Activated CD4-positive, alpha-beta T cell treated with anti-CD3 and anti-CD28 coated beads, Interleukin-2, Interleukin-6, amounts not matched to agents 100 ng/mL and 50 ng/mL, durations not matched to agents 16 hours and 8 hours (primary cell): ENCODE data around the gene ACAD11.
A peak's percentile ranks its signal among the peaks of the same experiment; 100 is the strongest.

Experiments
- DNase-seq: peaks from one replicate; pipeline ENCODE4 v3.0.0-alpha.2; 2020

Gene ACAD11

DNA sequence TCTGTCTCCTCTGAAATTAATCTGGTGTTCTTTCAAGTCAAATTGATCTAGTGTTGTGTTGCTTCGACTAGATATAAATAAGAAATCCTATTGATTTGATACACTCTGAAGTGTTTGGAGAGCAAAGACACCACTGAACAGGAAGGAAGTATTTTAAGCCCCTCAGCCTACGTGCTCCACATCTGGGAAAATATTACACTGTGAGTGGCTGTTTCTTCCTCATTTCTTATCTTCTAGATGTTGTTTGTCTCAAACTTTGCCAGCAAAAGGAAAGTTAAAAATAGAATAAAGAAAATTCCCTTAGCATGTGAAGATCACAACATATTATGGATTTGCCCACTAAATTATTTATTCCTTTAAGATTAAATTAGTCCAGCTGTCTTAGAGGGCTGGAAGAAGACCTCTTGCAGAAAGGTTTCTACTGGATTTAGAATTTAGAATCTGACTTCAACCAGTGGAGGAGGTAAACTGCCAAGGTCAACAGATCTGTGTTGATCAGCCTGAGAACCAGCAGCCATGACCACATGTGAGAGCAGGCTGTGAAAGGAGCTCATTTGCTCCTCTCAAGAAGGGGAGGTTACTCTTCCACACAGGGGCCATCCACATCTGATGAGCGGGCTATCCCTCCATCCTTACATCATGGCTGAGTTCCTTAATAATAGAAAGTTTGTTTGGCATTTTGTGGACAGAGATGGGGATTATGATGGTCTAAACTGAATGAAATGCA lies 108.9 kb downstream of the ACAD11 start:
- DNase-seq: no peak

DNA sequence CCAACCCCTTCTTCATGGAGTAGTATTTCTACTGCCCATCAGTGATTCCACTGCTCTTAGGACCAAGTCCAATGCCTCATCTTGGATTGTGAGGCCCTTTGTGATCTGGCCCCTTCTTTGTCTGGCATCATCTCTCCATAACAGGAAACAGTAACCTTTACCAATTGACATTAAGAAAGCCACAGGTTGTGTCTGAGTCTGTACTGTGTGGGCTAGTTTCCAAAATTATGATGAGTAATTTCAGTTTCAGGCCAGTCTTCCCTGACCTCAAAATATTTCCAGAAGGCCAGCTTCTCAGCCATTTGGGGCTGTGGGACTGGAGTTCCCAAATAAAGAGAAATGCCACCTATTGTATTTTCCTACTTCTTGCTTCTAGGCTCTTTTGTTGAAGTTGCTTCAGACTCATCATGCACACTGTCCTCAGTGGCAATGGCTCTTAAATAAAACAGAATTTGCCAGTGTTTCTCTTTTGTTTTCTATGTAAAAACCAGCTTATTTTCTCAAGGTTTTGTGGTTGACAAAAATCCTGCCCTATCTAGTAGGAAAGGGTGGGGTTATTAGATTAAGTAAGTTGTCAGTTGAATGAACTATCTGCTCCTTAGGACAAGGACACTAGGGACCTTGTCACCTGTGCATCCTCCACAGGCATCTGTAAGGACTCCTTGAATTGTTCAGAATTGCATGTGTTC lies 109.6 kb downstream of the ACAD11 start:
- peak; percentile 23 for DNase-seq

DNA sequence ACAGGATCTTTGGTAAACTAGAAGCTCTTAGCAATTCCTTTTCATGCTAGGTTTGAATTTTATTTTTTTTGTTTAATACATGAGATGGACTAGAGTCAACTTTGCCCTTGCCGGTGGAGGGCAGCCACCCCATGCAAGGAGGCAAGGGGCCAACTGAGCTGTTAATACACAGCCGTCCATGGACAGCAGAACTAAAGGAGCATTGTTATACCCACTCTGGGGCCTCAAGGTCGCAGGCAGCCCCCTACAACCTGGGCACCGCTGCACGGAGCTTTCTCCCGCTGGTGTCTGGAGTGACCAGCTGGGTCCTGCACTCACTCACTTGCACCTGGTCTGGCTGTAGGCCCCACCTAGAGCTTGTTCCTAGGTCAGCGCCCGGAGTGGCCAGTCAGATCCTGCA lies 110.4 kb downstream of the ACAD11 start:
- no peak for DNase-seq

GRCh38 chr3:132545471-132545870 lies 114.1 kb downstream of the ACAD11 start:
- no peak for DNase-seq

DNA sequence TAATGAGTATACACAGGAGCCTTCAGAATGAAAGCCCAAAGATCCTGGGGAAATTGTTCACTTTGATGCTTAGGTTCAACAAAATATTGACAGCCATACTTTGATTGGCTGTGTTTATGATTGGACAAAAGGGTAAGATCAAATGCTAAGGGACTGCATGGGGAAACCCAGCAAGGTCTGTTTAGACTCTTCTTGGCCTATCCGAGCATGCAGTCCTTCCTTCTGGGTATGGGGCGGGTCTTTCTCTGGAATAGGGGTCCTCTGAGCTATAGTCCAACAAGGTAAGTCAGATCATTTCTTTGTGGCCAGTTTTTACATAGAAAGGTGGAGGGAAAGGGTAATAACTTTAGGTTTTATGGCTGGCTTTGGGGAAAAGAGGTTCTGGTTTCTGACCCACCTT lies 115.5 kb downstream of the ACAD11 start:
- no peak for DNase-seq

GRCh38 chr3:132543011-132543739 lies 116.4 kb downstream of the ACAD11 start:
- DNase-seq: no peak

DNA sequence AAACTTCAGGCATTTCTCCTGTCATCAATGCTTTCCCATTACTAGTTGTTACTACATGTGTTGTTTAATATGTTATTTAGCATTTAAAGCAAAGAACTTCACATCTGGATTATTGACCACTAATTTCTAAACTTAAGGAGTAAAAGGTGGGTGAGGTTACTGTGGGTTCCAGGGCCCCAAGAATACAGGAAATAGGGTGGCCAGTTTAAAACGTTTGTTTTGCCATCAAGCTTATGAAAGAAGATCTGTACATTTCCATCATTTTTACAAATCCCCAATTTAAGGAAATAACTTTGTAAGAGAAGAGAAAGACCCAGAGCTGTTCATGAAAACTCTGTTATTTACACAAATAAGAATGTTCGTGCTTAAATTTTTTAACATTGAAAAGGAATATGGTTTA lies 117.0 kb downstream of the ACAD11 start:
- DNase-seq: no peak

DNA sequence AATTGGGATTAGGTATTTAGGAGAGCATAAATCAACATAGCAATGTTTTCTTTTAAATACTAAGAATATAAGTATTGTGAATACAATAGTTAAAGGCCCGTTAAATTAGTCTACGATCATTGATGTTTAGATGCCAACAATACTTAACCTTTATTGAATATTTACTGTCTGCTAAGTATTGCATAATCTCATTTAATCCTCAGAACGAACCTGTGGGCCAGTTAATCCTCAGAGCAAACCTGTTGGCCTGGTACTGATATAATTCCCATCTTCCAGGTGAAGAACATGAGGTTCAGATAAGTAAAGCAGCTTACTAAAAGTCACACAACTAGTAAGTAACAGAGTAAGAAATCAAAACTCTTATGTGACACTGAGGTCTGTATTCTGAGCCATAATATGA lies 119.9 kb downstream of the ACAD11 start:
- DNase-seq: no peak

DNA sequence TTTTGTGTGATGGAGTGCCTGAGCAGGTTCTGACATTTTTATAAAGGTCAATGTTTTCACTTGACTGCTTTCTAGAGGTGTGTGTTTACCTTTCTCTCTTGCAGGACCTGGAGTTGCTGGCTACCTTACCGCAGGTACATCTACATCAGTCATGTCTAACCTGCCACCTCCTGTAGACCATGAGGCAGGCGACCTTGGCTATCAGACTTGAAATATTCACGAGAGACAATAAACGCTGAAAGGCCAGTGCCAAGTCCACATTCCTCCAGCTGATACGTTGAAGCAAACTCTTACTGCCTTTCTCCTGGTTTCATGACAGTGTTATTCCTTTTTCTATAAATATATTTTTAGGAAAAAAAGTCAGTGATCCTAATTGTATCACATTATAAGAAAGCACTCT lies 121.5 kb downstream of the ACAD11 start:
- no peak for DNase-seq

GRCh38 chr3:132537297-132537696 lies 122.3 kb downstream of the ACAD11 start:
- no peak for DNase-seq

DNA sequence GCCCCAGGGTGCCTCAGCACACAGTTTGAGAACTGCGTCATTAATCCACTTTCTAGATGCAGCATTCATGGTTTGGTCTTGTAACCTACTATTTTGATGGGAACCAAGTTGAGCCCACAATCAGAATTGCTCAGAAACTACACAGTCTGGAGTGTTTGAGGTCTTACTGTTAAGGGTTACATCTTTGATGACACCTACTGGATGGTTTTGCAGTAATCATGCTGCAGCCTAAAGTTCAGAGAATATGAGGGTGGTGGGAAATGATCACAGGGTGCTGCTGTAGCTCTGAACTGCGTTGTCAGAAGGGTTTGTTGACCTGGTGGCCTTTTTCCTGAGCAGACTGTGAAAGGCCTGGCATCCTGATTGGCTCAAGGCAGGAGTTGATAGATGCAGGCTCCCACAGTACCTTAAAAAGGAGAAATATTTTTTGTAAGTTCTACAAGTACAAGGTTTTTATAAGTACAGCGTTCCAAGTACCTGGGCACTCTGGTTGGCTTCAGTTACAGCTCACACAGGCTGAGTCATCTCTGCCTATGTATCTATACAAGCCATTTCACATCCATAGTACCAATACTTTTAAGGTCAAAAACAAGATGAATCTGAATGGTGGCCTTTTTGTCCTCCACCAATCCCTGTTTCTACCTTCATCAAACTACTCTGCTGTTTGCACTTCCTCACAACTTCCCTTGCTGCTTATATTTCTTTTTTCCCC lies 123.0 kb downstream of the ACAD11 start:
- no peak for DNase-seq

DNA sequence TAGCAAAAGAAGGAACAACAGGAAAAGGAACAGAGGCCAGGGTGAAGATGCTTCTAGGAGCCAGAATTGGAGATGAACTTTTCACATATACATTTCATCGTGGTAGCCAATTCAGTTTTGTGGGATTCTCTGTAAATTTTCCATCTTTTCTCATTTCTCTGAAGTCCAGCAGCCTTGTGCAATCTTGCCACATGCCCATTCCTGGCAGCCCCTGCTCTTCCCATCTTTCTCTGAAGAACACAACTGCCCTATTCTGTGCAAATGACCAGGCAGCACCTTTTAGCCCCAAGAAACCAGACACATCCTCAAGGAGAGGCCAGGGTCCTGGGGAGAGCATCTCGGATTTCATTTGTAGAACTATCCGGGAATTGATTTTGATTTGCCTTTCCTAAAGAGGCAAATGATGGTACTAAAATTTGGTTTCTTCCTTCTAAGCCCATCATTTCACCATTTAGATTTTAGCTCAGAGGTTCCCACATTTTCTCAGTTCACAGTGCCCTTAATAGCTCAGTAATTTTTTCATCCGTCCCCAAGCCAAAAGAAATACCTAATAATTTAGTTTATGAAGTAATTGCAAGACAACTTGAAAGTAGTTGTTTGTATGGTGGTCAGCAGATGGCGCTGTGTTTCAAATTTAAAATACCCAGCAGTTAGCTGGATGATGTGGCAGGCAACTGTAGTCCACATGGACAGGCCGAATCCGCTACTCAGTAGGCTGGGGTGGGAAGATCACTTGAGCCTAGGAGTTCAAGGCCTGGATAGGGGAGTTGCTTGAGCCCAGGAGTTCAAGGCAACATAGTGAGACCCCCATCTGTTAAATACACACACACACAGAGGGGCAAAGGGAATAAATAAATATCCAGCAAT lies 123.8 kb downstream of the ACAD11 start:
- peak; percentile 64 for DNase-seq

DNA sequence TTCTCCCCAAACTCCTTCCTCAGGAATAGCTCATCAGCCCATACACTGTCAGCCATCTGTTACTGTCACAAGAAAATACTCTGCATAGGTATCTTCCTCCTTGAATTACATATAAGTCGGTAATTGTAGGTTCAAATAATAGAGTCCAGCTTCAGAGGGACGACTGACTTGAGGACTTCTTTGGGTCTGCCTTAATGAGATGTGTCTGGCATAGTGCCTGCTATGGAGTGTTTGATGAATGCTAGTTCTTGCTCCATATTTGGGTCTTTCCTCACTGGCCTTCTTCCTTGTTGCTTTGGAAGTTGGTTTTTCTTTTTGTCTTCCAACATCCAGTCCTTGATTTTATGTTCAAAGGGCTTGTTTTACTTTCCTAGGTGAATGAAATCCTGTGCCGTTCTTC lies 129.0 kb downstream of the ACAD11 start:
- DNase-seq: no peak

DNA sequence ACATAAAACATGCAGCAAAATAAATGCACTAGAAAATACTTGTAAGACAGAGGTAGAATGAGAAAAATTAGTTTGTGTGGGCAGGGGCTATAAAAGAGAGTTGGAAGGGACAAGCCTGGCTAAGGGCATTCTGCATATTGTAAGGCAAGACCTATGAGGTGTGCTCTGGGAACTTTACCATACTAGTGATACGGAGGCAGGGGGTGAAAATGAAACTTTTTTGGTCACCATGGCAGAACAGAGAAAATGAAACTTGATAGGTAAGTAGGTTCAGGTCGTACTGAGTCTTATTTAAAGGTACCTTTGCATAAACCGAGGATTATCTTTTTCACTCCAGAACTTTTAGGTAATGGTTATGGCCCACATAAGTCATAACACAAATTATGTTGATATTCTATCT lies 137.3 kb downstream of the ACAD11 start:
- peak; percentile 16 for DNase-seq

- no peak for DNase-seq
Observed at GRCh38 chr3:132521901-132522300, 137.7 kb downstream of the ACAD11 start.

DNA sequence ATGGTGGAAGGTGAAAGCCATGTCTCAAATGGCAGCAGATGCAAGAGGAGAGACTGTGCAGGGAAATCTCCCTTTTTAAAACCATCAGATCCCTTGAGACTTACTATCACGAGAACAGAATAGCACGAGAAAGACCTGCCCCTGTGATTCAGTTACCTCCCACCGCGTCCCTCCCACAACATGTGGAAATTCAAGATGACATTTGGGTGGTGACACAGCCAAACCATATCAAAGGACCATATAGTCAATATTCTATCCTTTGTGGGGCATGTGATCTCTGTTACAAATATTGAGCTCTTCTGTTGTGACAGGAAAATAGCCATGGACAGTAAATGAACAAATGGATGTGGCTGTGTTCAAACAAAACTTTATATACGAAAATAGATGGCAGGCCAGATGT lies 139.7 kb downstream of the ACAD11 start:
- DNase-seq: no peak

GRCh38 chr3:132517311-132517710 lies 142.3 kb downstream of the ACAD11 start:
- DNase-seq: peak; percentile 12

GRCh38 chr3:132513057-132513456 lies 146.6 kb downstream of the ACAD11 start:
- no peak for DNase-seq

DNA sequence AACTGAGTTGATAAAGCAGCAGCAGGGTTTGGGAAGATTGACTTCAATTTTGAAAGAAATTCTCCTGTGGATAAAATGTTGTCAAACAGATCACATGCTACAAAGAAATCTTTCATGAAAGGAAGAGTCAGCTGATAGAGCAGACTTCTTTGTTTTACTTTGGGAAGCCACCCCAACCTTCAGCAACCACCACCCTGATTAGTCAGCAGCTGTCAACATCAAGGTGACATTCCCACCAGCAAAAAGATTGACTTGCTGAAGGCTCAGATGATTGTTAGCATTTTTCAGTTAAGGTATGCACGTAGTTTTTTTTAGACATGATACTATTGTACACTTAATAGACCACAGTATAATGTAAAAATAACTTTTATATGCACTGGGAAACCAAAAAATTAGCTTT lies 150.1 kb downstream of the ACAD11 start:
- DNase-seq: no peak

GRCh38 chr3:132509096-132509495 lies 150.5 kb downstream of the ACAD11 start:
- DNase-seq: no peak
